ENCODE measurements around the gene TMEM263.

Gene TMEM263

GRCh38 chr12:107017042-107017441 lies 61.3 kb downstream of the TMEM263 start:
- Histone ChIP-seq H3K9me2 (replicated peaks; ENCODE audit: low read depth, low read length) (no peaks in the 10 kb centered on the region), H3K36me3 (ENCODE audit: insufficient read depth, low read length) (peaks cover 40% of the 10 kb centered on the region; the same call in 1 of the 2 replicates), H3K4me1 (ENCODE audit: insufficient read depth, low read length, poor library complexity, severe bottlenecking) (no peaks in the 10 kb centered on the region), H3K27me3 (ENCODE audit: insufficient read depth, low read length, poor library complexity, severe bottlenecking) (no peaks in the 10 kb centered on the region), H3K4me2 (ENCODE audit: low read depth, low read length, poor library complexity, severe bottlenecking) (no peak overlapping the region), H3K9ac (ENCODE audit: low read depth, low read length, poor library complexity, severe bottlenecking) (no peak overlapping the region), H3K9me3 (ENCODE audit: insufficient read depth, low read depth, low read length) (no peaks in the 10 kb centered on the region), H3F3A (ENCODE audit: low read depth) (no peaks in the 10 kb centered on the region), H3K4me3 (ENCODE audit: low read length, poor library complexity, severe bottlenecking) (no peak overlapping the region), H4K20me1 (ENCODE audit: insufficient read depth, low read length, poor library complexity, severe bottlenecking) (no peaks in the 10 kb centered on the region), H2AFZ (ENCODE audit: low read length) (no peak overlapping the region), H3K79me2 (ENCODE audit: insufficient read depth, low read length) (no peaks in the 10 kb centered on the region)
- TF ChIP-seq CTCF (conservative IDR thresholded peaks at IDR 0.05; ENCODE audit: low read length) = no peak
- no peak for TF ChIP-seq EZH2phosphoT487 (IDR thresholded peaks at IDR 0.05; ENCODE audit: borderline replicate concordance)

GRCh38 chr12:107019546-107019945 lies 63.8 kb downstream of the TMEM263 start:
- H3F3A ChIP-seq (ENCODE audit: low read depth) = no peaks in the 10 kb centered on the region
- no peaks in the 10 kb centered on the region for H3K27me3 ChIP-seq (ENCODE audit: insufficient read depth, low read length, poor library complexity, severe bottlenecking)
- no peaks in the 10 kb centered on the region for H3K9me2 ChIP-seq (replicated peaks; ENCODE audit: low read depth, low read length)
- H3K4me2 ChIP-seq (ENCODE audit: low read depth, low read length, poor library complexity, severe bottlenecking) = no peak overlapping the region
- no peak overlapping the region for H3K4me3 ChIP-seq (ENCODE audit: low read length, poor library complexity, severe bottlenecking)
- no peaks in the 10 kb centered on the region for H4K20me1 ChIP-seq (ENCODE audit: insufficient read depth, low read length, poor library complexity, severe bottlenecking)
- H3K9ac ChIP-seq (ENCODE audit: low read depth, low read length, poor library complexity, severe bottlenecking) = no peak overlapping the region
- no peaks in the 10 kb centered on the region for H3K4me1 ChIP-seq (ENCODE audit: insufficient read depth, low read length, poor library complexity, severe bottlenecking)
- H3K9me3 ChIP-seq (ENCODE audit: insufficient read depth, low read depth, low read length) = no peaks in the 10 kb centered on the region
- TF ChIP-seq CTCF (conservative IDR thresholded peaks at IDR 0.05; ENCODE audit: low read length) (no peak), EZH2phosphoT487 (IDR thresholded peaks at IDR 0.05; ENCODE audit: borderline replicate concordance) (no peak)
- peaks cover 40% of the 10 kb centered on the region; the same call in 1 of the 2 replicates for H3K36me3 ChIP-seq (ENCODE audit: insufficient read depth, low read length)
- no peak overlapping the region for H2AFZ ChIP-seq (ENCODE audit: low read length)
- H3K79me2 ChIP-seq (ENCODE audit: insufficient read depth, low read length) = no peaks in the 10 kb centered on the region
